SHP77 (cell line): ENCODE data around the gene DVL2.
A peak's percentile ranks its signal among the peaks of the same experiment; 100 is the strongest.
"Not testable (repeated sequence)": the region's sequence is repeated elsewhere in the genome, so short reads cannot be mapped to it uniquely, and the experiment has no call there.

Experiments
- DNase-seq, 2 experiments: peaks; one replicate each; lab custom pipeline; 2025; lab: John Stamatoyannopoulos, UW

DVL2 gene

DNA sequence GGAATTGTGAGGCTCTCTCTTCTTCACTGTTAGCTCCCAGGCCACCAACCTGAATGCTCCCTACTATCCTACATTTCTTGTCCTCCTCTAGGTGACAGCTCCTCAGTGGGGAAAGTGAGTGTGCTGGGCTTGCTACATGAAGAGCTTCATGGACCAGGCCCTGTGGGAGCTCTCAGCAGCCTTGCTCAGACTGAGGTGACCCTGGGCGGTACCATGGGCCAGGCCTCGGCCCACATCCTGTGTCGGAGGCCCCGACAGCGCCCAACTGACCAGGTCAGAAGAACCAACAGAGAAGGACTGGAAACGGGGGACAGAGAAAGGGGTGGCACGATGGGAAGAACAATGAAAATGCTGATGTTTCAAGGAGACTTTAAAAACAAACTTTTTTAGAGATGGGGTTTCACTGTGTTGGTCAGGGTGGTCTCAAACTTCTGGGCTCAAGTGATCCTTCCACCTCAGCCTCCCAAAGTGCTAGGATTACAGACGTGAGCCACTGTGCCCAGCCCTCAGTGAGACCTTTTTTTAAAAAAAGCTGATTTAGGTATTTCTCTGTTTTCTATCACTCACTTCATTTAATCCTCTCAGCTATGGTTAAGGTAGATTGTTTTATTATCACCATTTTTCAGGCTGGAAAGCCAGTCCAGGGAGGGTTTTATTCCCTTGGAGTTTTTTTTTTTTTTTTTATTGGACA lies 22.6 kb upstream of the DVL2 start:
- no peak for DNase-seq

DNA sequence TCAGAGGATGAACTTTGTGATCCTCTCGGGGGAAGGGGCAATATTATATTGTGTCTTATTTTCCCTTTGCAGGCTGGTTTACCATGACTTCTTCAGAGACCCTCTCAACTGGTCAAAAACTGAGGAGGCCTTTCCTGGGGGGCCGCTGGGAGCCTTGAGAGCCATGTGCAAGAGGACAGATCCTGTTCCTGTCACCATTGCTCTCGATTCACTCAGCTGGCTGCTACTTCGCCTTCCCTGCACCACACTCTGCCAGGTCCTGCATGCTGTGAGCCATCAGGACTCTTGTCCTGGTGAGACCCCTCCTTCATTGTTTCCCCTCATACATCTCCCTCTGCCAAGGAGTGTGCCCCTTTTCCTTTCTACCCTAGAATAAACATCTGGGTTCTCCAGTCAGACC lies 20.2 kb upstream of the DVL2 start:
- no peak for DNase-seq

DNA sequence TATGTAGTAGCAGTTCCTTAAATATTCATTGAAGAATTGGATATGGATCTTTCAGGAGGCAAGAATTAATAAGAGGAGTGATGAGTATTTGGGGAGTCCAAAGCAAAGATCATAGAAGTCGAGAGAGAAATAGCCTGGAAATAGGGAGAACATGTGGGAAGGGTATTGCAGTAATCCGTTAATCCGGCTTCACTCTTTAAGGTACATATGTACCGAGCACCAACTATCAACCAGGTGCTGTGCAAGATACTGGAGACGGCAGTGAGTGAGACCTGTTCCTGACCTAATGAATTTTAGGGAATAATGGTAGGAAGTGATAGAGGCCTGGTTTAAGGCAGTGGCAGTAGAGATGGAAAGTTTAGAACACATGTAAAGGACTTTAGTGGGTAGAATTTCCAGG lies 18.8 kb upstream of the DVL2 start:
- no peak for DNase-seq

DNA sequence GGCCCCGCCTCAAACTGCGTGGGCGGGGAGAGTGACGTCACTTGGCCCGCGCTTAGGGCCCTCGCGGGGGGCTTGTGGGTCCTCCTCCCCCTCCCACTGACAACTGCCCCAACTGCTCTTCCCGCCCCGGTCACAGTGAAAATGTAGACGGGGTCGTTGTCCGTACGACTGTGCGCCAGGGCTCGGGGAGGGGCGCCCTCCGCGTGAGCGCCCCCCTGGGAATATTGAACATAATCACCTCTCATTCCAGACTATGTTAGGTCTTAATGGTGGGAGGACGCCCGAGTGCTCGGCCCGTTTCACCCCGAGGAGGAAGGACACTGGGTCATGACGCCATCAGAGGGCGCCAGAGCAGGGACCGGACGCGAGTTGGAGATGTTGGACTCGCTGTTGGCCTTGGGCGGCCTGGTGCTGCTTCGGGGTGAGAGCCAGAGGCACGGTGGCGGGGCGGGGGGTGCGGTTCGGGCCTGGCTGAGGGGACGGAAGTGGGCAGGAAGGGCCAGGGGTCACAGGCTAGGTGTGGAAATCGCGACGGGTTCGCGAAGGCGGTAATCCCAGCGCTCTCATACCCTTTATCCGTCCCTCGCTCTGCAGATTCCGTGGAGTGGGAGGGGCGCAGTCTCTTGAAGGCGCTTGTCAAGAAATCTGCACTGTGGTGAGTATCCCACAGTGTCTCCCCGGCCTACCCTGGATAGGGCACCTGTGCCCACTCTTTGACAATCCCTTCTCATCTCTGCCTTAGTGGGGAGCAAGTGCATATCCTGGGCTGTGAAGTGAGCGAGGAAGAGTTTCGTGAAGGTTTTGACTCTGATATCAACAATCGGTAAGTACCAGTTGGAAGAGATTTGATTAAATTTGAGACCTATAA lies 18.1 kb upstream of the DVL2 start, which contains the start of gene ELP5:
Gene ELP5 (plus strand): TSS at position 40 of the 868 bp plus-strand sequence. CDS start 336 bp downstream, at position 376.
- peak; percentile 94 to 97 for DNase-seq

DNA sequence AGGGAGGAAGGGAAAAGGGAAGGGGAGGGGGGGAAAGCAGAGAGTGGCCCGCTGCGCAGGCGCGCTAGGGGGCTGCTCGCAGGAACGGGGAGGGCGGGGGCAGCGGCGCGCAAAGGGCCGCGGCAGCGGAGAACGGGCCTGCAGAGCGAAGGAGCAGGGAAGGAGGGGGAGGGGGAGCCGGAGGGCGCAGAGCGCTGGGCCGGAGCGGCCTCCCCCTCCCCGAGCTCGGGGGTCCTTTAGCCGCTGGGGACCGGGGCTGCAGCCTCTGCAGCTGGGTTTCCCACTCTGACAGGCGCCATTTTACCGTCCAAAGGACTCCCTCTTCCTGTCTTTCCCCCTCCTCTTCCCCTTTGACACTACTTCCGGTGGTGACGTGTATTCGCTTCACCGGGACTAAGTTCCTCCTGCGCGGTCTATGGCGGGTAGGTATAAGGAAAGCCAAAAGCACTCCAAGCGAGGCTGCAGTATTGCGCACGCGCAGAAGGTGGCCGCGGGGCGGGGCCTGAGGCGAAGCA lies 17.4 kb upstream of the DVL2 start, which contains the start of gene CTDNEP1:
Gene CTDNEP1 (minus strand): TSS at position 74 of the 515 bp plus-strand sequence. CDS start 438 bp downstream, outside the sequence.
- peak; percentile 99 to 100 for DNase-seq

DNA sequence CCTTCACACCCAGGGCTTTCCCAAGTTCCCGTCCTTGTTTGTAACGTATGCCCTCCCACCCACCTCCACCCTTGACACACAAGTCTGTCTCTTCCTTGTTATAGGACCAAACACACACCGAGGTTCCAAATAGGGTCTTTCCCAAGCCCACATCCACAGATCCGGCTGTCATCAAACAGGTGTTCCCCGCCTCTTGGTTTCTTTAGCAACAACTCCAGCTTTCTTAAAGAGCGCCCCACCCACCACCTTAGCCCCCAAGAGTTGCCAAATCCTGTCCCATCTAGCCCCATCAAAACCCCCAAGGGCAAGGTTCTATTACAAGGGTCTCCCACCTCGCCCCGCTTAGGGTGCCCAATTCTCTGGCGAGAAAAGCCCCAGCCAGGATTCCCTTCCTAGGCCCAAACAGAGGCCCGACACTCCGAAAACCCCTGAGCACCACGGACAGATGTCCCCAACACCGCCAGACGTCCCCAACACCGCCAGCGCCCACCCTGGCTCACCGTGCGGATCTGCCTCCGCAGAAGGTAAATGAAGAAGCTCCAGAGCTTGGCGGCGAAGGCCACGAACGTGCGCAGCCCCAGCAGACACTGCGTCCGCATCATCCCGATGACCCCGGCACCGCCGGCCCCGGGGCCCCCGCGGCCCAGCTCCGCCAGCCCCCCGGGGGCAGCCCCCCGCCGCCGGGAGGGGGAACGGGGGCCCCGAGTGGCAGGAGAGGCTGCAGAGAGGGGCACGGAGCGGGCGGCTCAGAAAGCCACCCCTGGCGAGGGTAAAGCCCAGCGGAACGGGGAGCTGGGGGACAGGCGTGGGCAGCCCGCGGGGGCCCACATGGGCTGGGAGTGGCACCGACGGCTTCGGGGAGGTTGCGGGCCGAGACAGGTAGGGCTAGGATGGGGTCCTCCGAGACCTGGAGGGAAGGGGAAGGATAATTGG lies 16.6 kb upstream of the DVL2 start:
- no peak for DNase-seq

DNA sequence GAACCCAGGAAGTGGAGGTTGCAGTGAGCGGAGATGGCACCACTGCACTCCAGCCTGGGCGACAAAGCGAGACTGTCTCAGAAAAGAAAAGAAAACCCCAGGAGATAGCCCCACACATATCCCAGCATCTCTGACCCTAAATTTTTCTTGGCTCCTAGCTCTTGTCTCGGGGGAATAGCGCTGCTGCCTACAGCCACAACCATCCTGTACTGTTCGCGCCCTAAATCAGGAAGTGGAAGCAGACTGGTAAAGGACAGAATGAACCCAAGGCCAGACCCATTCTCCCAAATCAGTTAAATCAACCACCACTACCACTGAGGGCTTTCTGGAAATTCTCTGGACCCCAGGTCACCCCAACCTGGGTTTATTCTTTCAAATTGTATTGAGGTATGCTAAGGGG lies 15.5 kb upstream of the DVL2 start:
- DNase-seq: no peak

DNA sequence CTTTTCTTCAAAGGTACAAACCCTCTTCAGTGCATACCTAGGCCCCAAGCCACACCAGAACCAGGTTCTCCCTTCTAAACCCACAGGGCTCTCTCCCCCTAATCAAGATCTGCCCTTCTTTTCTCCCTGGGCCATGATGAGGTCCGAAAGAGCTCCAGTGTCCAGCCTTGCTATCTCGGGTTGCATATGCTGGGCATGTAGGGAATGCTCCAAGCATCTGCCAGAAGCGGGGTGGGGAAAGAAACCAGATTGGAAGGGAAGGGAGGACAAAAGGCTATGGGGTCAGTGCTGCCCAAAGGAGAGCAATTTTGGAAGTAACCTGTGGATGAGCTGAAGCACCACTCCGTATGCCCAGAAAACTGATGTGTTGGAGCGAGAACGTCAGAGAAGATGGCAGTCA lies 14.9 kb upstream of the DVL2 start:
- no peak for DNase-seq

DNA sequence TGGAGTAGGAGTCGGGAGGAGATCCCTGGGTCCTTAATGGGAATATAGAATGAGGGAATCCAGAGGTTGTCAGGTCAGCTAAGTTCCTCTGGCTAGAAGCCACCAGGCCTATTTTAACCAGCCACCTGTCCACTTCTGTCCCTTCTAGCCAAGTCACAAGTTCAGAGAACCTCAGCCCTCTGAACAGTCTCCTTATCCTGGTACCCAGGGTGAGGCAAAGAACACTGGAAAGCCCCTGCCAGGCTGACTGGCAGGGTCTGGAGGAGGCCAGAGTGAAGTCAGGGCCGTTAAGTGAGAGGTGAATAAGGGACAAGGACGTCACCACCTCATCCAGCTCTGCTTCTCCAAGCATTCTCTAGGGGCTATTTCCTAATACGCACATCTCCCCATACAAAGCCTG lies 14.5 kb upstream of the DVL2 start:
- no peak for DNase-seq

DNA sequence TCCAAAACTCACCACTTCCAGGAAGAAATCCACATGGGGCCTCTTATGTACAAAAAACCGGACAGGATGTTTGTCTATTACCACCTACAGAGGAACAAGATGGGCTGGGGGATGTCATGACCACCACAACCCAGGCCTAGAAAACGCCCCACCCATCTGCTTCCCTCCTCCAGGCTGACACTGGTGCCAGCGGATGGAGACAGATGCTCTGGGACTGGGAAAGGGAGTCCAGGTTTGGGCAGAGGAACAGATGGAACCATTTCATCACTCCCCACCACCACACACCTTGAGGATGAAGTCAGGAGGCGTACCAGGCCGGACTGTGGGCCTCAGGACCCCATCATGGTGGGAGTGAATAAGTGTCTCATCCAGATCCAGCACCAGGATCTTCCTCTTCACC lies 12.5 kb upstream of the DVL2 start:
- no peak for DNase-seq

DNA sequence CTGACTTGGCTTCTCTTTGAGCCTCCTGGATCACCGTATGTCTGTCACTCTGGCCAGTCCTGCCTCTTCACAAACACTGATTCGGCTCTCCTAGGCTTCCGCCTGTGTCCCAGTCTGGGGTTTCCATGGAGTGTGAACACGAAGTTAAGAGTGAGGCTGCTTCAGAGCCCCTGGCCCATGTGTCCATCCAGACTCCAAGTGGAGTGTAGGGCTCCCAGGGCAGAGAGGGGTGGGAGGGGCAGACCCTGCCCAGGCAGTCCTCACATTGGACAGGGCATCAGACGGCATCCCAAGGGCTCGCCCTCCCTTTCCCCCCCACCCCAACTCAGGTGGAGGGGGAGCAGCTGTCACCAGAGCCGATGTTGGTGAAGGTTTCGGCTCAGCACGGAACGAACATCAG lies 9.5 kb upstream of the DVL2 start:
- DNase-seq: not testable (repeated sequence)

DNA sequence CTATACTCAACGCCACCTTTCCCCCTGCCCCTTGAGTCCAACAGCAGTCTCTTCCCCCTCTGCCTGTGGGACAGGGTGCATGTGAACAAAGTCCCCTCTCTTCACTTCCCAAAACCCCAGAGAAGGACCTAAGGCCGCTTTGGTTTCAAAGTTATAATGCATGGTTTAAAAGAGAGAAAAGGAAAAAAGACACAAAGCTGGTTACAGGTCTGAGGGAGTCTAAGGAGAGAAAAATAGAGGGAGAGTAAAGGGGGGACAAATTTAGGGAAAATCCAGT lies 9.1 kb upstream of the DVL2 start:
- DNase-seq: no peak

DNA sequence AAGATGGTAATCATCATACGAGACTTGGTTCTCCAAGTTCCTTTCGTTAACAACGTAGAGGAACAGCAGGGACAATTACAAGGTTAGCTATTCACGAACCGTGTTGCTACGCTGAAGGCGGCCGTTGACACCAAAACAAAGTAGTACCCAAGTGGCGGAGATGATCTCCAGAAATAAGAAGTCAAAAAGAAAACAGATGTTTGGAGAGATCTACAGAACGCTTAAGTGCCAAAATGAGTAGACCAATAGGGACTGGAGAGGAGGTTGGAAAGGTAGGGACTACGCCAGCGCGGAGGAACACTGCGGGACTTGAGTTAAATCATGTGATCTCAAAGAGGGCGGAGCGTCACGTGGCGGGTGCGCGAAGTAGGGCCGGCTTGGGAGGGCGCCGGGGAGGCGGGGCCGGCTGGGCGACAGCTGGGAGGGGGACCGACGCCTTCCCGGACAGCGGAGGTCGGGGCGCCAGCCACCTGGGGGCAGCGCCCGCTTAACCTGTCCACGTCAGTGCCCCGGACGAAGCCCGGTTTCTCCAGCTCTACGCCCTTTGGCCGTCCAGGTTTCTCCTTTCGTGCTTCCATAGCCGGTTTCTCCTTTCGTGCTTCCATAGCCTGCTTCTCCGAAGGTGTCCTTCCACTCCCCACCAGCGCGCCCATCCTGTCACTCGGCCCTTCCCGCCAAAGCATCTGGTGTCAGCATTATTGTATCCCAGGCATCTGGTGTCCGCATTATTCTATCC lies 8.6 kb upstream of the DVL2 start:
- DNase-seq: peak; percentile 94 to 96

DNA sequence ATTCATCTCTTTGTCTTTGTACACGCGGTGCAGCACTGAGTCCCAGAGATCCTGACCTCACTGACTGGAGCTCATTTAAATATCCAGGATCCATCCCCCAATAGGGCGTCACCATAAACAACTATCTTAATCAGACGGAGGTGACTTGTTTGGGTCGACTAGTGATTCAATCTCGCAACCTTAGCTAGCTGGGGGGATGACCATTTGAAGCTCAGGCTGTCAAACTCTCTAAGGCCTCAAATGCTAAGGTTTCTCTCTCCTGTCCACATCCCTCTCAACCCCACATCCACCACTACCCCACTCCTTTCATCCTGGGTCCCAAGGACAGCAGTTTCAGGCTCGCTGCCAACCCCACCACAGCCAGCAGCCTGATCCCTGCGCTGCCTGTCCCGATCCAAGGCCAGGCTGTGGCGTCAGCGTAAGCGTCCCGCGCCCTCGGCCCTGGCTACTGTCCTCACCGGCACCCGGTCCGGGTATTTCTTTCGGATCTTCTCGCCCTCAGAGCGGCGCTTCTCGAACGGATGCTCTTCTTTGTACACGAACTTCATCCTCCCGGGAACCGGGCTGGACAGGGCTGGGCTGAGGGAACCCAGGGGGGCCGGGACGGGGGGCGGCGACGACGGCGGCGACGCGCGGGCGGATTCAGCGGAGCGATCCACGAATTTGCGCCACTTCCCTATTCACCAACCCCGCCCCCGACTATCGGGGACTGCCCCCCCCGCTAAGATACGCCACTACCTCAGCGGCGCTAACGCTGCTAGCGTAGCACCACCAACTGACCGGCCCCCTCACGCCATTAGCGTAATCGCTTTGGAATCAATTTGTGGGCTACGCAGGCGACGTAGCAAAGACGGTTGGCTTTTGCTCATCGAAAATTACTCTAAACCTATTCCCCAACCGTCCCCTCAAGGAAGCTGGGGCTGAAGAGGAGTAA lies 7.7 kb upstream of the DVL2 start, which contains the start of gene GABARAP:
Gene GABARAP (minus strand): TSS at position 667 of the 934 bp plus-strand sequence. CDS start 119 bp downstream, at position 548.
- DNase-seq: peak; percentile 86 to 89

DNA sequence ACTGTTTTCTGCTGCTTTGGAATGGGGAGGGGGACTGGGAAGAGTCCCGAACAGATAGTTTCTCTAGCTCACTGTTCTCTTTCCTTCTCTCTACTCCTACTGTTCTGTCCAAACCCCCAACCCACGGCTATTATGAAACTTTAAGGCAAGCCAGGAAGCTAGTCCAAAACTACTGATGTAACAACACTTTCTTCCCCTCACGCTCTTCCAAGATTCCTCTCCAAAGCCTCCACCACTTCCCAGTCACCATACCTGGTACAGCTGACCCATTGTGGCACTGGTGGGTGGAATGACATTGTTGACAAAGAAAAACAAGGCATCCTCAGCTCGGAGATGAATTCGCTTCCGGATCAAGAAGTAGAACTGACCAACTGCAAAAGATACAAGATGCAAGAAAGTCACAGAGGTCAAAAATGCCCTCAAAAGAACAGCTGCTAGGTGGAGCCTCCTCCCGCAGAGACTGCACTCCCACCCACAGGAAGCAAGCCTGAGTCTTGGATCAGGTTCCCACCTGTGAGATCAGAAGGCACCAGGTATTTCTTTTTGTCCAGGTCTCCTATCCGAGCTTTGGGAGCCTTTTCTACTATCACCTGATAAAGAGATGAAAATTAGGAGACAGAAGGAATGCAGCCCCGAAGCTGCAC lies 6.9 kb upstream of the DVL2 start:
- no peak for DNase-seq

DNA sequence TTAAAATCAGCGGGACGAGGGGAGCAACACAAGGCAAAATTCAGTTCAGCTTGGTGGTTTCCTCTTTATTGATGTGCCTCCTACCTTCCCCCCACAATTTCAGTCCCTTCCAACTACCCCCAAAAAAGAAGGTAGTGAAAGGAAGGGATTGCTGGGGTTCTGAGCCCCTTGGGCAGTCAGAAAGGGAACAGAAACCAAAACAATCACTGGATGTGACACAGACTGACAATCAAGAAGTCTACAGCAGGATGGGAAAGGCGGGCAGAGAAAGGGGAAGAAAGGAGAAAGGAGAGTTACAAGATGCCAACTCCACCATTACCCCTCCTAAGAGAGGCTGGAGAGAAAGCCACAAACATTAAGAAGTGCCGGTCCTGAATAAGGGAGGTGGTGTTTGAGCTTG lies 6.1 kb upstream of the DVL2 start:
- no peak for DNase-seq

DNA sequence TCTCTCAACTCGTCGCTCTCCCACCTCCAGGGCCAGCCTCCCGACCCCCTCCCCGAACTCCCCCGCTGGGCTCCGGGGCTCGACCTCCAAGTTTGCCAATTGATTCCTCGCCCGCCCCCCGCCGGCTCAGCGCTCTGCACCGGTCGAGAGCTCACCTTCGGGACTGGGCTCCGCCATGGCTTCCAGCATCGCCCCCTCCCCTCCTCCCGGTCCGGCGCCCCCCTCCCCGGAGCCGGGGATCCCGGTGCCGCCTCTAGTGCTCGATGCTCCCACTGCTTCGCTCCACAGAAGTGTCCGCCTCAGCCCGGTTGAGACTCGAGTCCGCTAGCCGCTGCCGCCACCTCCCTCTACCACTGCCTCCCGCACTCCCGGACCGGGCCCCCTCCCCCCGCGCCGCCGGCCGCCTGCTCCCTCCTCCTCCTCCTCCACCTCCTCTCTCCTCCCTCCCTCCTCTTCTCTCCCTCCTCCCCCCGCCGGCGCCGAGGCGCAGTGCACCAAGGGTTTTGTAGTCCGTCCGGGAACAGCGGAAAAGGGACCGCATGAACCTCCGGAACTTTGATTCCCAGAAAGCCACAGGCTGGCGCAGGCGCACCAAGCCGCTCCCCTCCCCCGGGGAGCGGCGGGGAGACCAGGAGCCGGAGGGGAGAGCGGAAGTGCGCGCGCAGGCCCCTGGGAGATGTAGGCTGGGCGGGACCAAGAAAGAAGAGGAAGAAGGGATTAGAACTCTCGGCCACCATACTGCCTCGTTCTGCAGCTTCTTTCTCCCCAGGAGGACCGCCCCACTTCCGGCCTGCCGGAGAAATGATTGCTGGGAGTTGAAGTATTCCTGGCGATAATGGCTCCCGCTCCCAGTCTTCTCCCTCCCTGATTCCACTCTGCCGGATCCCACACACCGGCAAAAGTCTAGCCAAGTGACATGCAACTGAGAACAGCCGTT lies 5.0 kb upstream of the DVL2 start, which contains the start of gene PHF23:
Gene PHF23 (minus strand): TSS at position 367 of the 937 bp plus-strand sequence. CDS start 178 bp downstream, at position 189.
- peak; percentile 100 for DNase-seq

DNA sequence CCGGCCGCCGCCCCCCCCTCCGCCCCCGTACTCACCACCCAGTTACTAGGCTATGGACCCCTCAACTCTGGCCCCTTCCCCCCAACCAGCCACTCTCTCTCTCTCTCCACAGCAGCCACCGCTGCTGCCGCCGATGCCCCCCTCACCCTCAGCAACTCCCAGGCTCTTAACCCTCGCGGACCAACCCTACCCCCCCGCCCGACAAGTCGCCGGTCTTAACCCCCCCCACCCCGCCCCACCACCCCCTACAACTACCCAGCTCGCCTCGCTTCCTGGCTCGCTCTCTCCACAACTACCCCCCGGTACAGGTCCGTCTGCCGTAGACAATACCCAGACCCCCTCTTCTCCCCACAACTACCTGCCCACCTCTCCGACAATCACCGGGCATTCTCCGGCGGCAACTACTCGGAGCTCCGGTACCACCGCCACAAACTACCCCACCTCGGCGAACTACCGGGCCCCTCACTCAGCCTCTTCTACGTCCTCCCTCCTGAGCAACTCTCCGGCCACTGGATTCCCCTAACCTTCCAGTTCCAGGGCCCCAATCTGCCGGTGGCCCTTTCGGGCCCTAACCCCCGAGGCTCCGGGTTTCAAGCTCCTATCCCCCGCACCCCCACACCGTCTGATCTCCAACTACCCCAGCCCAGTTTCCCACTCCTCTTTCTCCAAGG lies 4.2 kb upstream of the DVL2 start:
- DNase-seq: peak in 1 of 2 experiments; percentile 28
